Measurements from ENCODE around the gene PCDHGC5.

The PCDHGC5 gene

GRCh38 chr5:141527426-141527825 lies 38.5 kb downstream of the PCDHGC5 start:
- Mint-ChIP-seq H3K36me3 (ENCODE audit: low read depth) (peaks cover 36% of the 10 kb centered on the region), H3K4me1 (ENCODE audit: low read depth) (peaks cover 23% of the 10 kb centered on the region), H3K4me3 (no peak overlapping the region), H3K27me3 (no peaks in the 10 kb centered on the region), H3K27ac (peak overlapping the region; percentile 0), H3K9me3 (no peaks in the 10 kb centered on the region)

GRCh38 chr5:141528291-141528984 lies 39.6 kb downstream of the PCDHGC5 start:
- no peaks in the 10 kb centered on the region for H3K27me3 Mint-ChIP-seq
- peaks cover 13% of the 10 kb centered on the region for H3K4me1 Mint-ChIP-seq (ENCODE audit: low read depth)
- H3K4me3 Mint-ChIP-seq: no peak overlapping the region
- H3K27ac Mint-ChIP-seq: peak overlapping the region; percentile 76
- peaks cover 28% of the 10 kb centered on the region for H3K36me3 Mint-ChIP-seq (ENCODE audit: low read depth)
- no peaks in the 10 kb centered on the region for H3K9me3 Mint-ChIP-seq

- peak overlapping the region; percentile 76 for H3K27ac Mint-ChIP-seq
- H3K27me3 Mint-ChIP-seq: no peaks in the 10 kb centered on the region
- H3K4me3 Mint-ChIP-seq: no peak overlapping the region
- H3K9me3 Mint-ChIP-seq: no peaks in the 10 kb centered on the region
- peaks cover 13% of the 10 kb centered on the region for H3K4me1 Mint-ChIP-seq (ENCODE audit: low read depth)
- peaks cover 26% of the 10 kb centered on the region for H3K36me3 Mint-ChIP-seq (ENCODE audit: low read depth)
Observed at GRCh38 chr5:141529002-141529401, 40.1 kb downstream of the PCDHGC5 start.

- Mint-ChIP-seq H3K27me3 (no peaks in the 10 kb centered on the region), H3K9me3 (no peaks in the 10 kb centered on the region), H3K4me3 (no peak overlapping the region), H3K27ac (no peak overlapping the region), H3K36me3 (ENCODE audit: low read depth) (peaks cover 26% of the 10 kb centered on the region), H3K4me1 (ENCODE audit: low read depth) (peaks cover 12% of the 10 kb centered on the region)
Observed at GRCh38 chr5:141529873-141530272, 41.0 kb downstream of the PCDHGC5 start.

- H3K4me3 Mint-ChIP-seq: no peak overlapping the region
- H3K27ac Mint-ChIP-seq: no peak overlapping the region
- H3K27me3 Mint-ChIP-seq: no peaks in the 10 kb centered on the region
- peaks cover 33% of the 10 kb centered on the region for H3K36me3 Mint-ChIP-seq (ENCODE audit: low read depth)
- H3K4me1 Mint-ChIP-seq (ENCODE audit: low read depth): no peaks in the 10 kb centered on the region
- no peaks in the 10 kb centered on the region for H3K9me3 Mint-ChIP-seq
Observed at GRCh38 chr5:141532726-141533125, 43.8 kb downstream of the PCDHGC5 start.

GRCh38 chr5:141533897-141534296 lies 45.0 kb downstream of the PCDHGC5 start:
- Mint-ChIP-seq H3K36me3 (ENCODE audit: low read depth) (peaks cover 33% of the 10 kb centered on the region), H3K4me1 (ENCODE audit: low read depth) (no peaks in the 10 kb centered on the region), H3K27me3 (no peaks in the 10 kb centered on the region), H3K4me3 (no peak overlapping the region), H3K9me3 (no peaks in the 10 kb centered on the region), H3K27ac (no peak overlapping the region)

GRCh38 chr5:141534492-141535213 lies 45.8 kb downstream of the PCDHGC5 start:
- Mint-ChIP-seq H3K4me3 (no peak overlapping the region), H3K36me3 (ENCODE audit: low read depth) (peaks cover 40% of the 10 kb centered on the region), H3K27ac (no peak overlapping the region)

More at GRCh38 chr5:141534492-141535213, 45.8 kb downstream of the PCDHGC5 start:
- no peaks in the 10 kb centered on the region for H3K4me1 Mint-ChIP-seq (ENCODE audit: low read depth)
- no peaks in the 10 kb centered on the region for H3K27me3 Mint-ChIP-seq
- no peaks in the 10 kb centered on the region for H3K9me3 Mint-ChIP-seq
